Putamen (tissue), 1 donor: ENCODE measurements around the gene CILP2.

ENCODE experiments used
- DNase-seq: peaks from one replicate; pipeline ENCODE4 v3.0.0-alpha.2; 2016; ENCODE audit warnings: low spot score

CILP2 gene

DNA sequence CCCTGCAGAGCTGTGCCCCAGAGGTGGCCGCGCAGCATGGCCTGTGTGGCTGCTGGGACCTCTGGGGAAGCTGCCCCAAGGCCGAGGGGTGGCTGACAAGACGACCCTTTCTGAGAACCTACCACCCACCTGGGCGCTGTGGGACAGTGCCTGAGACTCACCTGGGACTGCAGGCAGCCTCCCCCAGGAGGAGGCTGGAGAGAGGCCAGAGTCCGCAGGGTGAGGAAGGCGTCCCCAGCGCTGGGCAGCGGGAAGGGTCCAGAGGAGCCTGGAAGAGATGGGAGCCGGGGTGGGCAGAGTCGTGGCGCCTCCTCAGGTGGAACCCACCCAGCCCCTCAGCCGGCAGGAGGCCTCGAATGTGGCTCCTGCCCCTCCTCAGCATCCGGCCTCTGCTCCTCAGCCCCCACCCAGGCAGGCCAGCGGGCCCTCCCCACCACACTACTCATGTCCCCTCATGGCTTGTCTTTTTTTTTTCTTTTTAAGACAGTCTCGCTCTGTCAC lies 25.3 kb downstream of the CILP2 start:
- DNase-seq: no peak

DNA sequence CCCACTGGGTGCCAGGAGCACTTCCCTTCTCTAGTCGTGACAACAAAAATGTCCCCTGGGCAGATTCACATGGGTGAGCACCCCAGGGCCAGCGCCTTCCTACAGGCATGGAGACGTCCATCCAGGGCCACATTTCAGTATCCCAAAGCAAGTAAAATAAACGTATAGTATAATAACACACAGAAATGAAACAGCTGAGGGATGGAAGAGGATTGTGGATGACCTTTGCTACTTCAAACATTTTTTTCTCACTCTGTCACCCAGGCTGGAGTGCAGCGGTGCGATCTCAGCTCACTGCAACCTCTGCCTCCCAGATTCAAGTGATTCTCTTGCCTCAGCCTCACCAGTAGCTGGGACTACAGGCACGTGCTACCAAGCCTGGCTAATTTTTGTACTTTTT lies 28.2 kb downstream of the CILP2 start:
- DNase-seq: no peak

DNA sequence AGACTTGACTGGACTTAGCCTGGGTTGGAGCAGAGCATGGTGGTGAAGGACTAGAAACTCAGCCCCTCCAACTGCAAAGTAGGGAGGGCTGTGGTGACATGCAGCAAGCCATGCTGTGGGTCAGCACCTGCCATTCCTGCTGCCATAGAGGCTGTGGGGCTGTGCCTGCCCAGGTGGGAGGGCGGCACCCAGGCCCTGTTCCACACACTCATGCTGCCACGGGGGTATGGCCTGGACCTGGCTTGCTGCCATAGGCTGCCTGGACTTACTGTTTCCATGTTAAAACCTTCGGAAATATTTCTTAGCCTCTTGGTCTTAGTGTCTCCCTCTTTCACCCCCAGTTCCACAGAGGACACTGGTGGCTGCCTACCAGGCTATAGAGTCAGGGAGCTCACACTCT lies 29.3 kb downstream of the CILP2 start:
- DNase-seq: no peak

DNA sequence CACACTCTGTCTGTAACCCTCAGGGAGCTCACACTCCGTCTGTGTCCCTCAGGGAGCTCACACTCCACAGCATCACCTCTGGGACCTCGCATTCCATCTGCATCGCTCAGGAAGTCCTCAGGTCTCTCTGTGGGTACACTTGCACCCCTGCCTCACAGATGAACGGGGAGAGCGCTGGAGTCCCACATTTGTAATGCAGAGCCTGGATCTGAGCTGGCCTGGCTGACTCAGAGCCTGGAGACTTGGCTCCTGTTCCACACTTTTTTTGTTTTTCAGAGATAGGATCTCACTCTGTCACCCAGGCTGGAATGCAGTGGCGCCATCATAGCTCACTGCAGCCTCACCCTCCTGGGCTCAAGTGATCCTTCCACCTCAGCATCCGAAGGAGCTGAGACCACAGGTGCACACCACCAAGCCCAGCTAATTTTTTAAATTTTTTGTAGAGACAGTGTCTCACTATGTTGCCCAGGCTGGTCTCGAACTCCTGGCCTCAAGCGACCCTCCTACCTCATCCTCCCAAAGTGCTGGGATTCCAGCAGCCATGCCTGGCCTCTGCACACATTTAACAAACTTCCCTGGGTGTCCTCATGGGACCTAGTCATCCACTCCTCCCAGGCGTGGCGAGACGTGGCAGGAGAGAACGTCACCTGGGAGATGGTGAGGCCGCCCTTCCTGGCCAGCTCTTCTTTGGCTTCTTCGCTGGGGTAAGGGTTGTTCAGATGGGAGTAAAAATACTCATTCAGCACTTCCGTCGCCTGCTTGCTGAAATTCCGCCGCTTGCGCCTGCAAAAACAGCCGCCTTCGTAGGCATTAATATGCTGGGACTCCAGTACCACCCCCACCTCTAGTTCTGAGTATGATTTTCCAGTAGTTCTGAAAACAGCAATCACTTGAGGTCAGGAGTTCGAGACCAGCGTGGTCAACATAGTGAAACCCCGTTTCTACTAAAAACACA lies 31.0 kb downstream of the CILP2 start:
- DNase-seq: no peak

DNA sequence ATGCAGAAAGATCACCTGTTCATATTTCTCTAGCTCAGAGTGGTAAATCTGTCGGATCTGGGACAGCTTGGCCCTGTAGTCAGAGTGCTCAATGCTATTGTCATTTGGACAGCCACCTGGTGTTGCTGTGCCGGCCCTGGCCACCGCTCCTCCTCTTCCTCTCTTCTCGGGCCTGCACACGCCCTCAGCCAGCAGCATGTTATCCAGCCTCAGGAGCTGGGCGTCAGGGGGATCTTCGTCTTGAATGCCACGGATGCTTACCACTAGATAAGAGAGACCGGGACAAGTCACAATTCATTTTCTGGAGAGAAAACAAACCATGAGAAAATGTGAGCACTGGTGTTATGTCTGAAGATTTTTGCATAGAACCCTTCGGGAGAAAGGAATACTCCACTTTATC lies 32.5 kb downstream of the CILP2 start:
- no peak for DNase-seq

DNA sequence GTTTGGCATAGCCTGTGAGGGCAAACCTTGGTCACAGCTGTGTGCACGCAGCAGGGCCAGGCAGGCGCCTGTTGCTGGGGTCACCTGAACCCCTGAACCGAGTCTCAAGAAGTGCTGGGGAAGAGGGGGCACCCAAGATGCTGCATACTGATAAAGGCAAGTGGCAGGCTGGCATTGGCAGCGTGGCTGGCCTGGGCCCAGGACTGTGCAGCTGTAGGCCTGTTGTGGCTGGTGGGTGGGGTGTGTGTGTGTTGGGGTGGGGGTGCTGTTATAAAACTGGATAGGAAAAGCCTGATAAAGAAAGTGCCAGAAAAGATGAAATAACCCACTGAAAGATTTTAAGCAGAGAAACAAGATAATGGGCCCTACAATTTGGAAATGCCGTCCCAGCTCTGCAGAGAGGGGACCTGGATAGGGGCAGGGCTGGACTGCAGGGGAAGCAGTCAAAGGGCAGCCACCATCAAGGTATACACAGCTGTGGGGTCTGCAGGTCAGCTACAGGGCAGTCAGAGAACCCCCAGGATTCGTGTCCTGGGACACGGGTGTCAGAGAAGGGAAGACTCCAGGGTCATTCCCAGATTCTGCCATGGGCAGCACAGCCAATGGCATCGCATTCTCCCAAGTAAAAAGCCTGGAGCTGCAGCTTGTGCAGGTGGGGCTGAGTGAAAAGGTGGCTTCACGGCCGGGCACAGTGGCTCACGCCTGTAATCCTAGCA lies 33.2 kb downstream of the CILP2 start:
- DNase-seq: no peak

DNA sequence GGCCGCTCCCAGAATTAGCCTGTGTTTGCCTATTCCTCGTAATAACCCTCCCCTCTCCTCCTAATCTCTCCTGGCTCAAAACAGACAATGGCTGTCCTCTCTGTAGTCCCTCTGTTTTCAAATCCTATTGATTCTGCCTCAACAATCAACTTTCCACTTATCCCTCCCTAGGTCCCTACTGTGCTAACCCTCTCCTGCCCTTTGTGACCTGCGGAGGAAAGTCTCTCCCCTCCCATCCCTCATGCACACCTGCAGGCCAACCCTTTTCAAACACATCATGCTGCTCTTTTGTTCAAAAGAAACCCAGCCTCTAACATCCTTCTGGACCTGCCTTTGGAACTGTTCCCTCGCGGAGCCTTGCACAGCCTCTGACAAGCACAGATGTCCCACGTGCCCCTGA lies 37.3 kb downstream of the CILP2 start:
- no peak for DNase-seq

DNA sequence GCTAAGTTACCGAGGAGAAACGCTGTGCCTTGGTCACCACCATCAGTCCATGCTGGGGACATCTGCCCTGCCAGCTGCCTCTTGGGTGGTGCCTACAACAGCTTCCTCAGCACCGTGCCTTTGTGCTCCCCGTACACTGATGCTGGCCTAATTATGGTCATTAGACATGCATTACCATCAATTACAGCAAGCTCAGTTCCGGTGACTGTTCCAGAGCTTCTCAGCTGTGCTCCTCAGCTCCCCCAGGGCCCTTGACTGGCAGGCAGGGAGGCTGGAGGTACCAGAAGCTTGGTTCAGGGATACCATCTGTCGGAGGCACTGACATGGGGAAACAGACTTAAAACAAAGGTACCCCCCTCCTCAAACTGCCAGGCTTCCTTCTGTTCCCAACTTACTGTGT lies 40.2 kb downstream of the CILP2 start:
- no peak for DNase-seq

DNA sequence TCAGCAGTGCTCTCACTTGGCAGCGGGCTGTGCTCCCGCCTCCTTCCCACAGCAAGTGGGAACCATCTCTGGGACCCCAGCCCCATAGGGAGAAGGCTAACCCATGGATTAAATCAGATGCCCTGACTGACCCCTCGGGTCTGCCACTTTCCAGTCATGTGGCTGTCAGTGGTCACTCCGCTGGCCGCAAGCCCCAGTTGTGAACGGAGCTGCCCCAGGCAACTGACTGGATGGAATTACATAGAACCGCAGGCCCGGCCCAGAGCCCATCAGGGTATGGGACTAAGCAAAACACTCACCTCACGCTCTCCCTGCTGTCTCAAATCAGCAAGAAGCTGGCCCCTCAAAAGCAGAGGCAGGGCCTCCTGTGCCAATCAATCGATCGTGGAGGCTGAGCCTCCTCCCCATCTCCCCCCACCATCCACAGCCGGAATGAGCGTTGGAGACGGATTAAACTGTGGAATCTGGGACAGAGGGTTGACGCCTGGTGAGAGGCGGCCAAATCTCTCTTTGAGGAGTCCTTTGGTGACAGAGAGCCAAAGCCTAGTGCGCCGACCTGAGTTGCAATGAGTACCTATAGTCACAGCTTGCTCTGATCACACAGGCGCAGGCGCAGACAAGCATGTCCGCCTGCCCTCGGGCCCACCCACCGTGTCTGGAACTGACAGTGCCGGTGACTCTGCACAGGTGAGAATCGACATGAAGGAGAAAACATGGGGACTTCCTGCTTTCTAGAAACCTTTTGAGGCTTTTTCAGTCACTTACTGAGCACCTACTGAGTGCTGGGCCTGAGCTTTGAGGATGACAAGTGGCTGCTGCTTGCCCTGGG lies 41.7 kb downstream of the CILP2 start:
- no peak for DNase-seq

DNA sequence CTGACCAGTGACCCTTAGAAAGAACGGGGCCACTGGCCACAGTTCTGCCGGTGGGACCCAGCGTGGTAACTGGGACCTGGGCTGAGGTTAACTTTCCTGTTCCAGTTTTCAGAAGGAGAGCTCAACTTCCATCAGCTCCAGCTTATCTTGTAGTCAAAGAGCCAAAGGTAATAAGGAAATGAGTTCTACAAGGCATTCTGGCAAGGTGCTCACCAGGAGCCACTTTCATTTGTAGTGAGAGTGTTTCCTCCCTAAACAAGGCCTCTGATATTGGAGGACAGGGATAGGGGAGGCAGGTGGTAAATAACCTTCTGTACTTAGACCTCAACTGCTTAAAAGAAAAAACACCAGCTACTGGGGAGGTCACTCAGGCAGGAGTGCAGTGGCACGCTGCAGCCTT lies 42.4 kb downstream of the CILP2 start:
- DNase-seq: no peak

DNA sequence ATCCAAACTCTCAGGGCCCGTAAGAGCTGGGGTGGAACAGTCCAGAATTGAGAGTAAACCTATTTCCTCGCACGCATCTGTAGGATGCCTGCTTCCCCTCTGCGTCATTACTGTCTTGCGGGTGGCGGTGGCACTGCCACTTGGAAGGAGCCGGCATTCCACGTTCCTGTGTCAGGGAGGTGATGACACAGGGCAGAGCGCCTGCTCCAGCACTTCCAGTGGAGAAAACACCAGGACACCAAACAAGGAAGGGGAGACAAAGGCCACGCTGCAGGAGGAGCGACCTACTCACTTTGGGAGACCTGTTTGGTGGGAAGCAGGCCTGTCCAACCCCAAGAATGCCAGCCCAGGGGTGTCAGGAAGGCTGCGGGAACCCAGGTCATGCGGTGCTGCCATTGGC lies 43.3 kb downstream of the CILP2 start:
- DNase-seq: no peak

DNA sequence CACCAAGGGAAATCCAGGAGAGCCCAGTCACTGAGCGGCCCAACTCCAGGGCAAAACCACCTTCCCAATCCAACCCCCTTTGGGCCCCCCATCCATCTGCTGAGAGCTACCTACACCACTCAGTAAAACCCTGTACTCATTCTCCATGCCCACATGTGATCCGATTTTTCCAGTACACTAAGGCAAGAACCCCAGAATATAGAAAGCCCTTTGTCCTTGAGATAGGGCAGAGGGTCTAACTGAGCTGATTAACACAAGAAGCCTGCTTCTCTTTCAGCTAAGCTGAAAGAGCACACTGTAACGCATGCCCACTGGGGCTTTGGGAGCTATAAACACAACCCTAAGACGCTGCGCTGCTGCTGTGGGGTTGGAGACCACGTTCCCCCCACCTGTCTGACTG lies 44.4 kb downstream of the CILP2 start:
- no peak for DNase-seq

DNA sequence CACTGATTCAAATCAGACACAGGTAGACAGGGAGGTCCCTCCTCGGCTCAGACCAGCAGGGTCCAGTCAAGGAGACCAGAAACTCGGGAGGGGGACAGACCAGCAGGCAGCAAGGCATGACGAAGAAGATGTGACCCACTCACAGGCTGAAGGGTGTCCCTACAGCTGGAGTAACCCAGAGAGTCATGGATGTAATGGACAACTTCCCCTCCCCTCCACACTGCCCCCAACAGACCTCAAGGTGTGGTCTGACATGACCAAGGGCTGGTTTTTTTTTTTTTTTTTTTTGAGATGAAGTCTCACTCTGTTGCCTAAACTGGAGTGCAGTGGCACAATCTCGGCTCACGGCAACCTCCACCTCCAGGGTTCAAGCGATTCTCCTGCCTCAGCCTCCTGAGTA lies 46.3 kb downstream of the CILP2 start:
- DNase-seq: no peak

DNA sequence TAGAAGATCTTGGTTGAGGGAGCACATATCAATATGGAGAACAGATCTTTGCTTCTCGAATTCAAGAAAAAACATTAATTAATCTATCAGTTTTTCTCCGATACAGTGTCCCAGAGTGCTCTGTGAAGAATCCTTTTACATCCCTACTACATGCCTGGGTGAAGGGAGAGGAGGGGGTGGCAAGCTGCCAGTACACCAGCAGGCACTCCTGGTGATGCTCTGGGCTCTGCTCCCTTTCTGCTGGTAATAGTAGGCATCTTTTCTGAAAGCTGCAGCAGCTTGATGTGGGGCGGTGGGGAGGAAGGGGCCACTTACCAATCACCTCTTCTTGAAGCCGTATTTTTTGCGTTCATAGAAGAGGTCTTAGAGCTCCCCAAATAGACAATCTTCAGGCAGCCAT lies 49.7 kb downstream of the CILP2 start:
- no peak for DNase-seq

DNA sequence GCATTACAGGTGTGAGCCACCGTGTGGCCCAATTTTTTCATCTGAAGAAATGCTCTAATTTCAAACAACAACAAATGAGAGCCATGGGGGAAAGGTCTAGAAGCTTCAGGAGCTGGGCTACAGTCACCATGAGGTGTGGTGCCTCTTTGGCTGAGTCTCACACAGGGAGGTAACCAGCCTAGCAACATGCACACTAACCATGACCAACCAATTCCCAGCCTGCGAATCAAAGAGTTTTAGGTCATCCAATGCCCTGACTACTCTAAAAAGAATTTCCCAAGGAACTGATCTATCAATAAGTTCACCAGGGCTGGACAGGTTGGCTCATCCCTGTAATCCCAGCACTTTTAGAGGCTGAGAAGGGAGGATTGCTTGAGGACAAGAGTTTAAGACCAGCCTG lies 50.5 kb downstream of the CILP2 start:
- no peak for DNase-seq

DNA sequence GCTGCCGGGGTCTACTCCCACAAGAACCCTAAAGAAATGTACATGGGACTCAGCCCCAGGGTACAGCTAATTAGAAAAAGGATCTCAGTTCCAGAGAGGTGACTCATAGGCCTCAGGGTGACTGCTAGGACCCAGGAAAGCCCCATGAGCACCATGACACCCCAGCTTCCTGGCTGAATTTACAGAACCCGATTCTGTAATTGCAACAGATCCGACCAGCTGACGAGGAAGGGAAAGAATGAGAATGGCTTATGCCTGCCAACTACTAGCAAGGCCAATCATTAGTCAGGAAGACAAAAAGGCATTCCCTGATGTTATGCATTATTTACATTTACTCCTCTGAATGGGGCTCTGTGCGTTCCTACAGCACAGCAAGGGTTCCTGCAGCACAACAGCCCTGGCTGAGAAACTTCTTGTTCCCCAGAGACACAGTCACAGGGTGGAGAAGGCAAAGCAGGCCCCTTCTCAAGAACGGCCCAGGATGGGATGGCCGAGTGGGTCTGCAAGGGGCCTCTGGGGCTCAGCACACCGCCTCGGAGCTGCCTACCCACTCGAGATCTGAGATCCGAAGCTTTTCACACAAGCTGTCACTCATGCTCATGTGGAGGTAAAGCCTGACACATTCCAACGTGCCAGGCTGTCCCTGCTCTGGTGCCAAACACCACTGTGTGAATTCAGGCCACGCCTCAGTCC lies 53.2 kb downstream of the CILP2 start:
- DNase-seq: no peak

DNA sequence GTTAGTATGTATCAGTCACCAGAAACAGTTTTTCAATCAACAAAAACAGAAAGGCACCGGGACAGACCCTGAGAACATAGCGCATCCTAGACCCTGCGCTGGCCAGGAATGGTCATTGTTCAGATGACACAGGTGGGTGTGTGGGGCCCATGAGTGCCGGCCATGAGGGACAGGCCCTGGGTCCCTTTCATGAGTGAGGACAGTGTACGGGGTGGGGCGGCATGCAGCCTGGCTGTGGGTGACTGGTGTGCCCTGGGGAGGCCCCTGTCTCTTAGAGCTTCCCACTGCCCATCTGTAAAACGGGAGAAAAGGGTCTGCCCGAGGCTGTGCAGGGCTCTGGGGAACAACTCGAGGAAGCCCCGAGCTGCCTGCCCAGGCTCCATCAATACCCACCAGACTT lies 54.6 kb downstream of the CILP2 start:
- DNase-seq: no peak

DNA sequence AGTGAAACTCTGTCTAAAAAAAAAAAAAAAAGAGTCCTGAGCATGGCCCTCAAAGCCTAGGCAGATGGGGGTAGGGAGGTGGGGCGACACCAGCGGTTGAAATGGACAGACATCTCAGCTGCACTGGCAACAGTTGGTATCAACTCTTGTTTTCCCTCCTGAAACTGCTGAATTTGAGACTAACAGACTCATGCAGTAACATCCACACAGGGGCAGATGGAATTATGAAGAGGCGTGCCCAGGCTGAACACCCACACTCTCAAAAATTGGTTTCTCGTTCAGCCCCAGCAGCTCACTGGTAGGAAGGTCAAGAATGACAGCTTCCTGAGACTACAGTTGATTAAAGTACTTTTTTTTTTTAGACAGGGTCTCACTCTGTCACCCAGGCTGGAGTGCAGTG lies 56.3 kb downstream of the CILP2 start:
- DNase-seq: no peak

DNA sequence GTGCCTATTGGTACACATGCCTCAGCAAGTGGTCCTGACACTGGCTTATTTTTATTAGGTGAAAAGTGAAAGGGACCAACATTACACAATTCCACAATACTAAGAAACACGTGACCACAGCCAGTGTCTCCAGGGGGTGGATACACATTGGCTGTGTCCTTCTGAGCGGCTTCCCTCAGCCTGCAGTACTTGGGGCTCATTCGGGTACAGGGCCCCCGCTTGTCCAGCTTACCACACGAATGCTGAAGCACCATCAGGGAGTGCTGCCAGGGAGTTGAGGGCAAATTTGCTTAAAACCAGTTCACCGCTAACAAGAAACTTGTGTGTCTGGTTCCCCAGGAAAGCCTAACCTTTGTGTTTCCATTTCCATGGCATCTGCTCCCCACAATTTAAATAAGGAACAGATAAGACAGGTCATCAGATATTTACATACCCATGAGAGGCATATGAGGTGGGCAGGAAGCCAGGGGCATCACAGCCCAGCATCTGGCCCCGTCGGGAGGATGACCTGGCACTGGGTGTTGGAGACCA lies 57.2 kb downstream of the CILP2 start:
- DNase-seq: no peak
